ENCODE data around the gene PAK4. TPM values are rescaled to one million over a fixed set of nuclear protein-coding genes. Genes with fewer than 3 reads are reported as not detected.

The PAK4 gene
- total and polyA plus RNA-seq, 10 of the 15 experiments (the other 5 are each of a cell fraction or from before 2014, with no cell fraction given): 0.08 to 19.3 (median 5.9) TPM

DNA sequence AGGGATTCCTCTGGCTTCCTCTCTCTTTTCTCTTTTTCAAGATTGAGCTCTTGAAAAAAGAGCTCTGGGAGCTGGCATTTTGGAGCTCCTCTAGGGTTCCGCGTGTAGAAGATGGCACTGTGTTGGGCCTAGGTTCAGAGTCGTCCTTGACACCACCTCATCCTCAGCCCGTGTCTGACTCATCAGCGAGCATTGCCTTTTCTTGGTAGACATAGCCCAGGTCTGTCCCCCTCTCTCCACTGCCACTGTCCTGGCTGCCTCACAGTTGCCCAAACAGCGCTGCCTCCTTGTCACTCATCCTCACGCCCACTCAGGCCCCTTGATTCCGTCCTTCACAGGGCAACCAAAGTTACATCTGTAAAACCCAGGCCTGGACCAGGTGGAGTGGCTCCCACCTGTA is 24.6 kb downstream of the PAK4 start:
- Histone ChIP-seq H3K36me3 (ENCODE audit: control insufficient read depth in 2 of 2, insufficient read depth in 2 of 2, low read length in 1 of 2) (peaks cover 0 to 4% of the 10 kb centered on the region in 2 experiments; a peak in 1 of 4 replicates), H3K9me3 (replicated peaks; ENCODE audit: control insufficient read depth, insufficient read depth, low read length) (no peaks in the 10 kb centered on the region), H3K4me2 (ENCODE audit: control insufficient read depth, insufficient read depth) (no peak overlapping the region), H2AFZ (ENCODE audit: control insufficient read depth, low read depth, low read length) (no peak overlapping the region), H3K4me1 (ENCODE audit: control insufficient read depth, insufficient read depth, low read length) (no peaks in the 10 kb centered on the region), H3K27ac (ENCODE audit: control insufficient read depth, insufficient read depth) (no peak overlapping the region), H3K27me3 (replicated peaks in 1 of 2; ENCODE audit: control insufficient read depth in 2 of 2, insufficient read depth in 2 of 2, low read length in 1 of 2) (no peaks in the 10 kb centered on the region), H3K4me3 (no peak overlapping the region), H3K79me2 (ENCODE audit: control insufficient read depth, insufficient read depth, low read length) (no peaks in the 10 kb centered on the region), H3K9ac (ENCODE audit: control insufficient read depth, insufficient read depth, low read length) (no peak overlapping the region), H4K20me1 (ENCODE audit: control insufficient read depth, insufficient read depth) (no peaks in the 10 kb centered on the region)
- ChIA-PET SMC1A (ENCODE audit: uncharacterized antibody, unreplicated experiment) (no interaction called here), RAD21 (ENCODE audit: unreplicated experiment) (no interaction called here), CTCF (interaction anchor here (0.6 to 1.8 kb wide), 2 partner anchors 28 to 31 kb away, joined by 3 to 5 read pairs; no protein-coding TSS in a partner anchor), POLR2A (no interaction called here)
- no TSS peak for BruUV-seq (replicated peaks)
- intact Hi-C loops (cut with micrococcal nuclease; ENCODE audit: unreplicated experiment) (no loop called here), in situ Hi-C loops (cut with MboI) (no loop called here)
- 95% methylated on average over 8 of the region's 8 CpGs for WGBS (ENCODE audit: insufficient coverage, insufficient replicate concordance, low lambda C conversion rate, missing lambda C conversion rate)
- TF ChIP-seq MXI1 (IDR thresholded peaks at IDR 0.05; ENCODE audit: low read depth, low read length): no peak
- TF ChIP-seq, protein P1, sequence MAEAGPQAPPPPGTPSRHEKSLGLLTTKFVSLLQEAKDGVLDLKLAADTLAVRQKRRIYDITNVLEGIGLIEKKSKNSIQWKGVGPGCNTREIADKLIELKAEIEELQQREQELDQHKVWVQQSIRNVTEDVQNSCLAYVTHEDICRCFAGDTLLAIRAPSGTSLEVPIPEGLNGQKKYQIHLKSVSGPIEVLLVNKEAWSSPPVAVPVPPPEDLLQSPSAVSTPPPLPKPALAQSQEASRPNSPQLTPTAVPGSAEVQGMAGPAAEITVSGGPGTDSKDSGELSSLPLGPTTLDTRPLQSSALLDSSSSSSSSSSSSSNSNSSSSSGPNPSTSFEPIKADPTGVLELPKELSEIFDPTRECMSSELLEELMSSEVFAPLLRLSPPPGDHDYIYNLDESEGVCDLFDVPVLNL (IDR thresholded peaks at IDR 0.05; ENCODE audit: low read depth, low read length): no peak
- TF ChIP-seq NRF1 (conservative IDR thresholded peaks at IDR 0.05; ENCODE audit: low read depth, low read length): no peak
- no peak for TF ChIP-seq PAX5 (IDR thresholded peaks at IDR 0.05; ENCODE audit: borderline replicate concordance, low read depth, low read length)
- no peak for DNase-seq (ENCODE audit: low read depth, low spot score)
- no peak for FAIRE-seq
- ATAC-seq: no peak

DNA sequence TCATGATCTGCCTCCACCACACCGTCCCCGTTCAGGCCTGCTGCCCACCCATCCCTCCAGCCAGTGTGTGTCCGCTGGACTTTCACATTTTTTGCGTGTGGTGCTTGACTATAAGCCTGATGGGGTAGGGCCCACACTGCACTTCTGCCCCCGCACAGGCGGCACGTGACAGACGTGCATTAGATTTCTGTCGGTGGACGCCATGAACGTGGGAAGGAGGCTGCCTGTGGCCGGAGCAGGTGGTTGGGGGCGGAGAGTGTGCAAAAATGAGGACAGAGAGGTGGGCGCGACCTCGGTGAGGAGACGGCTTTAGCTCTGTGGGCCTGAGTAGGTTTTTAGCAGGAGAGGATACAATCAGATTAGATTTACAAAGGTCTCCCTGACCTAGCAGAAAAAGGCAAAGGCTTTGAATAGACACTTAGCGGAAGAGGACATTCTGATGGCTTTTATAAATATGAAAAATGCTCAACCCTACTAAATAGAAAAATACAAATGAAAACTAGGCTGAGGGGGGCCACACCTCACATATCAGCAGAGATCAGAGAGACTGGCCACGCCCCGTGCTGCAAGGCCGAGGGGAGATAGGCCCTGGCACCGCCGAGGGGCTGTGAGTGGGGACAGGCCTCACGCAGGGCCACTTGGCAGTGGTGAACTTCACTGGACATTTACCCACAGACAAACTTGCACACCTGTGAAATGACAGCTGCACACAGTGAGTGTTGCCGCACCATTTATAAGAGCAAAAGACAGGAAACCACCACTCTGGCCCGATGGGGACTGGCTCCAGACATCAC is 25.4 kb downstream of the PAK4 start:
- 89% methylated on average over 26 of the region's 26 CpGs for WGBS (ENCODE audit: insufficient coverage, insufficient replicate concordance, low lambda C conversion rate, missing lambda C conversion rate)
- H3K27me3 ChIP-seq (replicated peaks in 1 of 2; ENCODE audit: control insufficient read depth in 2 of 2, insufficient read depth in 2 of 2, low read length in 1 of 2): no peaks in the 10 kb centered on the region
- no peak for TF ChIP-seq POLR2AphosphoS2 (IDR thresholded peaks at IDR 0.05; ENCODE audit: low read depth, low read length)
- TF ChIP-seq NR2C1 (IDR thresholded peaks at IDR 0.05): no peak
- TF ChIP-seq, protein P2, sequence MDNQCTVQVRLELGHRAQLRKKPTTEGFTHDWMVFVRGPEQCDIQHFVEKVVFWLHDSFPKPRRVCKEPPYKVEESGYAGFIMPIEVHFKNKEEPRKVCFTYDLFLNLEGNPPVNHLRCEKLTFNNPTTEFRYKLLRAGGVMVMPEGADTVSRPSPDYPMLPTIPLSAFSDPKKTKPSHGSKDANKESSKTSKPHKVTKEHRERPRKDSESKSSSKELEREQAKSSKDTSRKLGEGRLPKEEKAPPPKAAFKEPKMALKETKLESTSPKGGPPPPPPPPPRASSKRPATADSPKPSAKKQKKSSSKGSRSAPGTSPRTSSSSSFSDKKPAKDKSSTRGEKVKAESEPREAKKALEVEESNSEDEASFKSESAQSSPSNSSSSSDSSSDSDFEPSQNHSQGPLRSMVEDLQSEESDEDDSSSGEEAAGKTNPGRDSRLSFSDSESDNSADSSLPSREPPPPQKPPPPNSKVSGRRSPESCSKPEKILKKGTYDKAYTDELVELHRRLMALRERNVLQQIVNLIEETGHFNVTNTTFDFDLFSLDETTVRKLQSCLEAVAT (IDR thresholded peaks at IDR 0.05): no peak
- TF ChIP-seq, protein P3, sequence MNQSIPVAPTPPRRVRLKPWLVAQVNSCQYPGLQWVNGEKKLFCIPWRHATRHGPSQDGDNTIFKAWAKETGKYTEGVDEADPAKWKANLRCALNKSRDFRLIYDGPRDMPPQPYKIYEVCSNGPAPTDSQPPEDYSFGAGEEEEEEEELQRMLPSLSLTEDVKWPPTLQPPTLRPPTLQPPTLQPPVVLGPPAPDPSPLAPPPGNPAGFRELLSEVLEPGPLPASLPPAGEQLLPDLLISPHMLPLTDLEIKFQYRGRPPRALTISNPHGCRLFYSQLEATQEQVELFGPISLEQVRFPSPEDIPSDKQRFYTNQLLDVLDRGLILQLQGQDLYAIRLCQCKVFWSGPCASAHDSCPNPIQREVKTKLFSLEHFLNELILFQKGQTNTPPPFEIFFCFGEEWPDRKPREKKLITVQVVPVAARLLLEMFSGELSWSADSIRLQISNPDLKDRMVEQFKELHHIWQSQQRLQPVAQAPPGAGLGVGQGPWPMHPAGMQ (IDR thresholded peaks at IDR 0.05; ENCODE audit: borderline replicate concordance): no peak
- TF ChIP-seq HDGF (IDR thresholded peaks at IDR 0.05): no peak
- TF ChIP-seq NBN (IDR thresholded peaks at IDR 0.05): no peak
- TF ChIP-seq HDAC2 (IDR thresholded peaks at IDR 0.05): no peak
- no peak for TF ChIP-seq RELA (IDR thresholded peaks at IDR 0.05; ENCODE audit: borderline replicate concordance, partially characterized antibody)
- TF ChIP-seq SREBF1 (IDR thresholded peaks at IDR 0.05; ENCODE audit: low read length): no peak
- no peak for TF ChIP-seq ETV6 (conservative IDR thresholded peaks at IDR 0.05 in 1 of 2, IDR thresholded peaks at IDR 0.05 in 1 of 2; ENCODE audit: borderline replicate concordance in 1 of 2, low read depth in 1 of 2)
- no peak for TF ChIP-seq ZNF24 (IDR thresholded peaks at IDR 0.05)
- ChIA-PET SMC1A (ENCODE audit: uncharacterized antibody, unreplicated experiment) (no interaction called here), CTCF (no interaction called here), POLR2A (no interaction called here), RAD21 (ENCODE audit: unreplicated experiment) (no interaction called here)
- H4K20me1 ChIP-seq (ENCODE audit: control insufficient read depth, insufficient read depth): no peaks in the 10 kb centered on the region
- no TSS peak for BruUV-seq (replicated peaks)
- no peaks in the 10 kb centered on the region for H3K4me1 ChIP-seq (ENCODE audit: control insufficient read depth, insufficient read depth, low read length)
- no peaks in the 10 kb centered on the region for H3K79me2 ChIP-seq (ENCODE audit: control insufficient read depth, insufficient read depth, low read length)
- DNase-seq (ENCODE audit: low read depth, low spot score) (no peak), ATAC-seq (no peak), FAIRE-seq (no peak)
- no peak overlapping the region for H3K9ac ChIP-seq (ENCODE audit: control insufficient read depth, insufficient read depth, low read length)
- H3K36me3 ChIP-seq (ENCODE audit: control insufficient read depth in 2 of 2, insufficient read depth in 2 of 2, low read length in 1 of 2): peaks cover 0 to 4% of the 10 kb centered on the region in 2 experiments; a peak in 1 of 4 replicates
- no peak overlapping the region for H3K4me3 ChIP-seq
- H3K27ac ChIP-seq (ENCODE audit: control insufficient read depth, insufficient read depth): no peak overlapping the region
- H3K9me3 ChIP-seq (replicated peaks; ENCODE audit: control insufficient read depth, insufficient read depth, low read length): no peaks in the 10 kb centered on the region
- no peak overlapping the region for H2AFZ ChIP-seq (ENCODE audit: control insufficient read depth, low read depth, low read length)
- intact Hi-C loops (cut with micrococcal nuclease; ENCODE audit: unreplicated experiment) (no loop called here), in situ Hi-C loops (cut with MboI) (no loop called here)
- H3K4me2 ChIP-seq (ENCODE audit: control insufficient read depth, insufficient read depth): no peak overlapping the region
